GM18909 (cell line): ENCODE results near the gene SERPINA6.
"Not testable (repeated sequence)": the region's sequence is repeated elsewhere in the genome, so short reads cannot be mapped to it uniquely, and the experiment has no call there.

ENCODE experiments used
- ATAC-seq: cut with Tn5 transposase; IDR thresholded peaks from one replicate; pipeline ENCODE4 v1.9.1; 2021; ENCODE audit warnings: mild to moderate bottlenecking; ENCODE audit not compliant: unreplicated experiment, poor library complexity

The SERPINA6 gene

DNA sequence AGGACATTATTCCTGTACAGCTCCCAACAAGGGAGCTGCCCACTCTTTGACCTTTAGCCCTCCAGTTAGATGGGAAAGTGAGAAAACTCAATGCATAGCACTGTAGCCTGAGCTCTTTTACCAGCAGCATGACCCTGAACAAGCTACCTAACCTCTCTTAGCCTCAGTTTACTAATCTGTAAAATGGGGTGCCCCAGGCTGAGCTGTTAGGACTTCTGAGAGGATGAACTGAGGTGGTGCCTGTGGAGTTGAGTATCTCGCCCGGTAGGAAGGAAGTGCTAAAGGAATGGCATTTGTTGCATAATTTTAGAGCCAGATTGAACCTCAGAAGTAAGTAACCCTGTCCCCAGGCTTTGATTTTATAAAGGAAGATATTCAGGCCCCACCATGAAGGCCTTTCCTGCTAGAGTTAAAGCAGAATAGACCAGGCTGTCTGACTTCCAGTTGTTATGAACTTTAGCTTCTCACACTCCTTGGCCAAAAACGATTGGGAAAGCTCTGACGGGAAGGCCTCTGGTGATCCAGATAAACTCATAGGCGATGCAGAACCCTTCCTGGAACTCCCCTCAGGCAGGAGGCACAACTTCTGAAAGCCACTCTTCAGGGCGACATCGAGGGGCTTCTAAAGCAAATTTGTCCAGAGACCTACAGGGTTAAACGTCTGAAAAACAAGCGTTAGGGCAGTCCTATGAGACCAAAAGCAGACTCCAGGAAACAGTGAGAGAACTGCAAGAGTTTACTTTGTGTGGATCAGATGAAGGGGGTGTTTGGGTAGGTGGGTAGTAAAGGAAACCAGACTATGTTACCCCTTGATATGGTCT is 27.6 kb downstream of the SERPINA6 start:
- no peak for ATAC-seq

DNA sequence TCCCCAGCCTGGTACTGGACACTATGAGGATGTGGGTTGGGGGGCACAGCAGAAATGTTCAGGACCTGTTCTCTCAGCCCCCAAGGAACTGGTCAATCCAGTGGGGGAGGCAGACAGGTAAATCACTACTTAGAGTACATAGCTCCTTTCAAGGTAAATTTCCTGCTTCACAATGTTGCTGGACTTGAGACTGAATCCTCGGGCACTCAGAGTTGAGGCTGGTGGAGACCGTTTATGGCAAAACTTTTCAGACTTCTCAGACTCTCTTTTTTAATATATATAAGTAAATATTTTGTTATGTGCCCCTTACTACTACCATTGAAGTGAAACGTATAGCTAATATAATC is 29.6 kb downstream of the SERPINA6 start:
- ATAC-seq, result no peak

GRCh38 chr14:94292872-94293577 is 30.1 kb downstream of the SERPINA6 start, which contains the start of gene SERPINA10:
Gene SERPINA10 (minus strand): TSS chr14:94293268. CDS start chr14:94290593, 2,675 bp downstream.
- no peak for ATAC-seq

DNA sequence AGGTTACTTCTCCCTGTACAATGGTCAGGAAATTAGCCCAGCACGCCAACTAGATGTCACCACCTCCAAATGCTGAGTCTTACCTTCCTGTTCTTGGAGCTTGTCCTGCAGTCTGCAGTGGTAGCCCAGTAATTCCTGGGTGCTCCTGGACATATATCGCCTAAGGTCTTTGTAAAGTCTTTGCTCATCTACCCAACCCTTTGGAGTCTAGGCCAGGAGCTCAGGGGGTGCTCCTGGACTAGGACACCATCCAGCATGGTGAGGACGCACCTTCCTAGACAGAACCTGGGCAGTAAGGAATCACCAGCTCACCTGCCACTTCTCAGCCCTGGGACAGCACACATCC is 30.6 kb downstream of the SERPINA6 start:
- ATAC-seq, result no peak

DNA sequence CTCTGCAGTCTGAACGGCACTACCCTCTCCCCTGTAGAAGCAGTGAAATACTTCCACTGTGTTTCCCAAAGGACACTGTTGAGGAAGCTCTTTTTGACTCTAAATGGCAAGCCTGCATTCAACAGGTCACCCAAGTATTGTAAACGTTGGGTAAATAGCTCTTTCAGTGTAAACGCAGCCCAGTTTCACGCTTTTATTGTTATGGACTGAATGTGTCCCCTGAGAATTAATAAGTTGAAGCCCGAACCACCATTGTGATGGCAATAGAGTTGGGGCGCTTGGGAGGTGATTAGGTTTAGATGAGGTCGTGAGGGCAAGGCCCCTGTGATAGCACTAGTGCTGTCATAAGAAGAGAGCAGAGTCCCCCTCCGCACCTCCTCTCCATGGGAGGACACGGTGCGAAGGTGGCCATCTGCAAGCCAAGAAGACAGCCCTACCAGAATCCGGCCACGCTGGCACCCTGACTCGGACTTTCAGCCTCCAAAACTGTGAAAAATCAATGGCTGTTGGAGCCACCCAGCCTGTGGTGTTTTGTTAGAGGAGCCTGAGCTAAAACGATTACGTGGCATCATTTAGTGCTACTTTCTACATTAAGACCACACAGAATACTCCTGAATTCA is 31.1 kb downstream of the SERPINA6 start:
- no peak for ATAC-seq

DNA sequence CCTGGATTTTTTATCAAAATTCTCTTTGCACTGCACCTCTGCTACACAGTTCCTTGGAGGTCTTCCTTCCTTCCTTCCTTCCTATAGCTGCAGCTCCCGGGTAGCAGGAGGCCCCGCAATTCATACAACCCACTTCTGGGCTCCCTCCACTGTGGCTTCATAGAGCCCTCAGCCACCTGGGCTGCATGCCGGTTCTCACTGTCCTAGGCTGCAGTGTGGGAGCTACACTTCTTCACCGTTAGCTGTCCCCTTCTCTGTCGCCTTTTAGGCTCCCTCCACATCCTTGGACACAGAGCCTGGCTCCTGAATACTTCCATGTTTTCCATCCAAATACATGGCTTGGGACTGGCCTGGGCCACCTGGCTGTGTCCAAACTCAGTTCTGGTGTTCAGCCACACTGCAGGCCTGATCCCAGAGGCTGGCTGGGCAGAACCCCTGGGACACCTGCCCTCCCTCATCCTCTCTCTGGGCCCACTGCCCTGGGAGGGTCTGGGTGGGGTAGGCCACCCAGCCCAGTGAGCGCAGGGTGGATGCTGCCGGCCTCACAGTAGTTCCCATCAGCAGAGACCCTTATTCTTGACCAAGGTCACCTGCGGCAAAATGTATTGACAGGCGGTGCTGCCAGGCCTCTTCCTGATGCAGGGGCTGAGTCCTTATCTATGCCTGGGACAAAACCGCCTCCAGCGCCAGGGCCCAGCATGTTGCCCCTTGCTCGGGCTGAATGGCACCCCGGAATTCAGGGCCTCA is 31.8 kb downstream of the SERPINA6 start:
- ATAC-seq, result no peak

GRCh38 chr14:94290197-94290596 is 32.9 kb downstream of the SERPINA6 start:
- no peak for ATAC-seq

GRCh38 chr14:94288610-94289465 is 34.3 kb downstream of the SERPINA6 start:
- no peak for ATAC-seq

GRCh38 chr14:94285158-94285557 is 38.0 kb downstream of the SERPINA6 start:
- no peak for ATAC-seq

- ATAC-seq, result no peak
Measured at GRCh38 chr14:94284221-94284620, 38.9 kb downstream of the SERPINA6 start.

DNA sequence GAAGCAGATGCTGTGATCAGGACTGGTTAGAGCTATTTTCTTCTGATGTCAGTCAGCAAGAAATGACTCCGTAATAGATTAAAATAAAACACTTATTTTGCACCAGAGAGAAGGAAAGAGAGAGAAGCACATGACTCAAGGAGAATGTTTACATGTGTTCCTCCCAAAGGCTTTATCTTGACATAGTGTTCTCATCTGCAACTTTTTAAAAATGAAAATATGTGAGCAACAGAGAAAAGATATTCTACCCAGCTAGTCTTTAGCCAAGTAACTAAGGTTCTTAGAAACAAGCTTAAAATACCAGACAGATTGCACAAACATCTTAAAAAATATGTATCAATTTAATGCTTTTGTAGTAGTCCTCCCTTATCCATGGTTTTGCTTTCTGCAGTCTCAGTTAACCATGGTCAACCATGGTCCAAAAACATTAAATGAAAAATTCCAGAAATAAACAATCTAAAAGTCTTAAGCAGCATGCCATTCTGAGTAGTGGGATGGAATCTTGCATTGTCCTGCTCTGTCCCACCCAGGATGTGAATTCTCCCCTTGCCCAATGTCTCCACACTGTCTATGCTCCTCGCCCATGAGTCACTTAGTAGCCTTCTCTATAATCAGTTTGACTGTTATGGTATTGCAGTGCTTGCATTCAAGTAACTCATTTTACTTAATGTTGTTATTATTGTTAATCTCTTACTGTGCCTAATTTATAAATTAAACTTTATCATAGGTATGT is 40.0 kb downstream of the SERPINA6 start:
- no peak for ATAC-seq

GRCh38 chr14:94278731-94279130 is 44.4 kb downstream of the SERPINA6 start:
- no peak for ATAC-seq

GRCh38 chr14:94276898-94277561 is 46.1 kb downstream of the SERPINA6 start:
- not testable (repeated sequence) for ATAC-seq

- ATAC-seq, result no peak
Measured at GRCh38 chr14:94269156-94269555, 54.0 kb downstream of the SERPINA6 start.

GRCh38 chr14:94268582-94268981 is 54.6 kb downstream of the SERPINA6 start:
- ATAC-seq, result not testable (repeated sequence)

- no peak for ATAC-seq
Measured at GRCh38 chr14:94267352-94267751, 55.8 kb downstream of the SERPINA6 start.

DNA sequence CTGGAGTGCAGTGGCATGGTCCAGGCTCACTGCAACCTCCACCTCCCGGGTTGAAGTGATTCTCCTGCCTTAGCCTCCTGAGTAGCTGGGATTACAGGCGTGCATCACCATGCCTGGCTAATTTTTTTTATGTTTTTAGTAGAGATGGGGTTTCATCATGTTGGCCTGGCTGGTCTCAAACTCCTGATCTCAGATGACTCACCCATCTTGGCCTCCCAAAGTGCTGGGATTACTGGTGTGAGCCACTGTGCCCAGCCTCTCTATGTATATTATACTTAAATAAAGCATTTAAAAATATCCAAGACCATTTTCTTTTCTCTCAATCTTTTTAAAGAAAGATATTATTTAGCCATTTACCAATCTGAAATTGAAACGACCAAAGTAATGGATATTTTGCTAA is 58.9 kb downstream of the SERPINA6 start:
- ATAC-seq, result not testable (repeated sequence)
